HG03354 (cell line): ENCODE measurements around the gene SLC15A4.
A peak's percentile ranks its signal among the peaks of the same experiment; 100 is the strongest.

Source experiments
- ATAC-seq: cut with Tn5 transposase; IDR thresholded peaks from one replicate; pipeline ENCODE4 v1.9.1; 2021; ENCODE audit warnings: mild to moderate bottlenecking; ENCODE audit not compliant: unreplicated experiment, poor library complexity, severe bottlenecking

SLC15A4 gene

DNA sequence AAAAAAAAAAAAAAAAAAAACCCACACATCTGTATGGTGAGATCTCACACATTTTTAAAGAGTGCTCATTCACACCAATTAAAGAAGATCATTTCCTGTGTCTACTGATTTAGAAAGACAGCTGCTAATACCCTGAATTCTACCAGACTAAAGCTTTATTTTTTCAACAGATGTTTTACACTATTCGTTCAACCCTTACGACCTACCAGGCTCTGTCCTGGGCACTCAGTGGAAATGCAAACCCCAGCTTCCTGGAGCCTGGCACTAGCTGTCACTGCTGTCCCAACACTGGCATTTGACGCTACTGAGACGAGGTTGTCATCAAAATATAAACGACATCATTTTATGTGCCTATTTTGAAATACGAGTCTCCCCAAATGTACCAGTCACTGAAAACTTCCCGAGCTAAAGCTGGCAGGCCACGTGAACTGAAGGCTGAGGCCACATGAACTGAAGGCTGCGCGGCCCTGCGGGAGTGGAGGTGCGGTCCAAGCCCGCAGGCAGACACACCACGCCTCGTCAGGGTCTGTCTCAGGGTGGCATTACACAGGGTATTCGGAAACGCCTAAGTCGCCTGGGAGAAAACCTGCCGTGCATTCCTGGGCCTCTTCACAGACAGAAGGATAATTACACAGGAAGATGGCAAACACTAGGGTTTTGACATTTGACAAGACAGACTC lies 27.2 kb downstream of the SLC15A4 start:
- no peak for ATAC-seq

GRCh38 chr12:128795530-128796361 lies 28.0 kb downstream of the SLC15A4 start:
- ATAC-seq: no peak

DNA sequence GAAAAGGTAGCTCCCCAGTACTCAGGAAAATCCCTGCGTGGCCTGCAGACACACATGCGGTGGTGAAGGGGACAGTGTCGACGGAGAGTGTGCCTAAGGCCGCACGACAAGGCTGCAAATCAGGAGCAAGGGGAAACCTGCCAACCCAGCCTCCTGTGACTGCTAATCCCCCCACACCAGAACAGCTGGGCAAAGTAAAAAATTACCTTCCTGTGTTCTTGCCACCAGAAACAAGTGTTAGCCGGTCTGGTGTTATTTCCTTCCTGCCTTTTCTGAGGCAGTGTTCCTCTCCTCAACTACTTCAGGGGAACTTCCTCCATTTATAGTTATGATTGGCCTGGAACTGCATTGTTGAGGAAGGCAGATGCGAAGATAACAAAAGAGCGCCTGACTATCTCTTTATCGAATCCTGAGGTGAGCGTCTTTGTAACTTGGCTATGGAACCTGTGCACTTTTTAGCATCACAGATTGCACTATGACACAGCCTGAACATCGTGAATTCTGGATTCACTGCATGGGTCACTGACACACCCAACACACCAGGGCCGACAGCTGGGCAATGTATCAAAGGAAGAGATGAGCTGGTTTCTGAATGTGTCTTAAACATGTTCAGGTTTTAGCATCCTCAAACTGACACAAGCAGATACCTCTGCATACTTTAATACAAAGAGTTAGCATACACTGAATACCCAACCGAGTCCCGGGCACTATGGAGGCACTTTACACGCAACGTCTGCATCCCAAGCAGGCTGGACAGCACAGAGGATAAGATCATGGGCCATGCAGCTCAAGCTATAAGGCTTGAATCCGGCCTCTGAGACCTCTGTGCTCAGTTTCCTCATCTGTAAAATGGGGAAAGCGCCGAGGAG lies 28.9 kb downstream of the SLC15A4 start:
- peak; percentile 47 for ATAC-seq

DNA sequence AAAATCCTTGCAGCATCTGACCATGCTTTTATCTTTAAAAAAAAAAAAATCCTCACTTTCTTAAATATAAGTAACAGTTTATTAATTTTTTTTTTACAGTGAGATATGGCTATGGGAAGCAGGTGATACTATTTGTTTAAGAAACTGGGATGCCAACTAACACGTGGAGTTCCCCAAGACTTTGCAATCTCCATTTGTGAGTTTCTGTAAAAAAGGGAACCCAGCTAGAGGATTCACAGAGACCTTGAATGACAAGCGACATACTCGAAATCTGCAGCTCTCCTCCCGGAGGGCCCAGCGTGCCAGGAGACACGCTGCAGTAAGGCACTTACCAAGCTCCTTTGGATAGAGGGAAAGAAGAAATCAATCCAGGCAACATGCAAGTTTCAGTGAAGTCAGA lies 30.1 kb downstream of the SLC15A4 start:
- no peak for ATAC-seq

GRCh38 chr12:128792881-128793280 lies 30.9 kb downstream of the SLC15A4 start:
- ATAC-seq: no peak

GRCh38 chr12:128792398-128792797 lies 31.4 kb downstream of the SLC15A4 start:
- ATAC-seq: no peak

DNA sequence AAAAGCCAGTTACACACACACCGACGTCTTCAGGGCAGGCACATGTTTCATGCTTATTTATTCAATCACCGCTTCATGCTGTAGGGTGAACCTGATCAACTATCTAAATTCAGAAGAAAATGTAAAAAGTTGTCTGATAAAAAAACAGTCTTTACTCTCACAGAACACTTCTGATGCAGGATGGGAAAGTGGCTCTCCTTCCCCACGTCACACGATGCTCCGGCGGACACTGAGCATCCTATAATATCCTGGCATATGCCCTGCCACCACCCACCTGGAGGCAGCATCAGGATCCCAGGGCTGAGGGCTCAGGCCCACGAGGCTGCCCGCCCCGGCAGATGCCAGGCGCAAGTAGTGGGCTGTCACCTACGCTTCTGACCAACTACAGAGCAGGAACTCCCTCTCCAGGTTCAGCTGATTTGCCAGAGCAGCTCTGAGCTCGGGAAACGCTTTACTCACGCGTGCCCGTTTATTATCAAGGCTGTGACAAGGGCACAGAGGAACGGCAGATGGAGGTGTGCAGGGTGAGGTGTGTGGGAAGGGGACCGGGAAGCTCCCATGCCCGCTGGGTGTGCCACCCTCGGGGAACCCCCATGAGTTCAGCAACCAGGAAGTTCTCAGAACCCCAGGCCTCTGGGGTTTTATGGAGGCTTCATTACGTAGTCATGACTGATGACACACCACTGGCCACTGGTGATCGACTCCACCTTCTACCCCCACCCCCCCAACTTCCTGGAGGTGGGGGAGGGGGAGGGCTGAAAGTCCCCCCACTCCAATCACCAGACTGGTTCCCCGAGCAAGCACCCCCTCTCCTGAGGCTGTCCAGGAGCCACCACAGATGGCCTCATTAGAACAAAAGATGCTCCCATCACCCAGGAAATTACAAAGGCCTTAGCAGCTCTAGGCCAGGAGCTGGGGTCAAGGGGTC lies 32.1 kb downstream of the SLC15A4 start:
- no peak for ATAC-seq

GRCh38 chr12:128790653-128791373 lies 32.9 kb downstream of the SLC15A4 start:
- no peak for ATAC-seq

GRCh38 chr12:128790221-128790620 lies 33.5 kb downstream of the SLC15A4 start:
- no peak for ATAC-seq

DNA sequence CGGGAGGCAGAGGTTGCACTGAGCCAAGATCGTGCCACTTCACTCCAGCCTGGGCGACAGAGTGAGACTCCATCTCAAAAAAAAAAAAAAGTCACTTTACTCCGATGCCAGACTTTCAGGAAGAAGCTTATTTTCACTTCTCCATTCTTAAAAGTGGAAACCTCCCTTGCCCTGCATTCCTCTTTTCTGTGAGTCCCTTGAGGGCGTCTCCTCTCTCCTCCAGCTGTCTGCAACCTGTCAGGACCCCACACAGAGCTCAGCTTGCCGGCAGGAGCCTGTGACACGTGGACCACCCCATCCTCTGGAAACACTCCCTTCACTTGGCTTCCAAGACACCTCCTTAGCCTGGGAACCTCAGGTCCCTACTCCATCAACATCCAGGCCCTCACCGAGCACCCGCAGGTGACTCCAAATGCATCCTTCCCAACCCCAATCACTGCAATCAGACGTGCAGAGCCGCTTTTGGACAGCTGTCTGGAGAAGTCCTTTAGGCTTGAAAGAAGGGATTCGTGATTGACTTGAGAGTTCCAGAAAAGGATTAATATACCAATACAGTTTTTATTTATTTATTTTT lies 34.3 kb downstream of the SLC15A4 start:
- ATAC-seq: no peak

DNA sequence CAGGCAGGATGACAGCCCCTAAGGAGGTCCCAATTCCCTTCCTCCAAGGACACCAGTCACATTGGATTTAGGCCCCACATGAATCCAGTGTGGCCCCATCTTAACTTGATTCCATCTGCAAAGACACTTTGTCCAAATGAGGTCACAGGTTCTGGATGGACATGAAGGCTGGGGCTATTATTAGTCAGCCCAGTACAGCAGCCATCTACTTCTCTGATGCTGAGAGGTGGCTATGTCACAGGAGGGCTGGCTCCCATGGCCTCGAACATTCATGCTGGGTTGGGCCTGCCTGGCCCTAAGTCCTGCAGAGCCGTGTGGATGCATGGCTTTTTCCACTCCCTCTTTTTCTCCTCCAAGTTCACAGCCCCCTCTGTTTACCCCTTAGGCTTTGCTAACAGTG lies 35.9 kb downstream of the SLC15A4 start:
- no peak for ATAC-seq

DNA sequence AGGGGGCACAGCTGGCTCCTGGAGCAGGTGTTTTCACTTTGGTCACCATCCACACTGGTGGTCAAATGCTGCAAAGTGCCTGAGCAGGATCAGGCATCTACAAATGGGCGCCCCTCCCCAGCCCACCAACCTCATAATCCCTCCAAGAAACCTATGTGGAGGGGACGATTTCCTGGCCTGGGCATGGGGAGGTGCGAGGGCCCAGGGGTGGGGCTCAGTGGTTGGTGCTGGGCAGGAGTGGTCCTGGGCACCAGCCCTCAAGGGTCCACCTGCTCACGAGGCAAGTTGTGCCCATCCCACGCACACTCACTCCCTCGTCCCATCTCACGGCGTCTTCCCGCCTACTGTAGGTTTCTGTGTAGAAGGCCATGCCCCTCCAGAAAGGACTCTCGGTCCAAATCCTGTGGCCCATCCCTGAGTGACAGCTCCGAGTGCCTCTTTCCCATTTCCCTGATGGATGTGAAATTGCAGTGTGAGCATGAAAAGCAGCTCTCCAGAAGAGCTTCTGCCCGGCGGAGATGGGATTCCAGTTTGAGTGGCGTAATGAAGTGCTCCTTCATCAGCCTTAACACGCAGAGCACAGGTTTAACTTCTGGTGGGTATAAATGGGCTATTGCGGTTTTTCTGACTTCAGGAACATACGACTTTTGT lies 36.9 kb downstream of the SLC15A4 start:
- ATAC-seq: no peak

DNA sequence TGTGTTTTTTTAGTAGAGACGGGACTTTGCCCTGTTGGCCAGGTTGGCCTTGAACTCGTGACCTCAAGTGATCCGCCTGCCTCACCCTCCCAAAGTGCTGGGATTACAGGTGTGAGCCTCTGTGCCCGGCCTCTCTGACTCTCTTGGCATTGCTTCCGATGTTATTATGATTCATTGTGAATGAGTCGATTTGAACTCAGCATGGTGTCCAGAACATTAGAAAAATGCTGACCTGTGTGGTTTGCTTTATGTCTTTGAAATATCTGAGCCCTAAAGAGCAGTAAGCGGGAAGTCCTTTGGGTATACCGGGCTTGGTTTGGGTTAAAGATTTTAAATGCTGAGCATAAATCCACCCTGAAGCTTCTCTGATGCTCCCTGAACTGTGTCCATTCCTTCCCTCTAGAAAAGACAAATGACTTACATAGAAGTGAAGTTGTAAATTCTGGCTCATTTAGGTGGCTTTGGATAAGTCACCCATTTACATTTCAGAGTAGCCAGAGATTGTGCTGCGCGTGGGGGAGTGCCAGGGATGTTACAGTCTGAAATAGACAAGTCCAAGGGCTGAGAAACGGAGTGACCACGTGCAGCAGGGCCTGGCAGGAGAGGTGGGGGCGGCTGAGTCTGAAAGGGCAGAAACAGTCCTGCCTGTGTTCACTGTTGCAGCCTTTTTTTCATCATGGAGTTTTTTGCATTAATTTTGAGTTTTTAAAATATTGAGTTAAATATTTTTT lies 39.6 kb downstream of the SLC15A4 start:
- ATAC-seq: no peak

- ATAC-seq: peak; percentile 68
These were observed 40.6 kb downstream of the SLC15A4 start for GRCh38 chr12:128783129-128783574.

GRCh38 chr12:128779901-128780300 lies 43.9 kb downstream of the SLC15A4 start:
- no peak for ATAC-seq

DNA sequence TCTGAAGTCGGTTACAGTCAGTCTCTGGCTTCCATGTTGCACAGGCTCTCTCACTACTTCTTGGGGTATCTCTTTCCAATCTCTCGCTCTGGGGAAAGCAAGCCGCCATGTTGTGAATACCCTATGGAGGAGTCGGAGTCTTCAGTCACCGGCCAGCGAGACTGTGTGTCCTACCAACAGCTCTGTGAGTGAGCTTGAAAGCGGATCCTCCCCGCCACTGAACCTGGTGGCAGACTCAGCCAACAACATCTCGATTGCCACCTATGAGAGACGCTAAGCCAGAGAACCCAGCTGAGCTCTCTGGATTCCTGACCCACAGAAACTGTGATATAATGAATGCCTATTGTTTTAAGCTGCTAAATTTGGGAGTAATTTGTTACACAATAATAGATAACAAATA lies 51.5 kb downstream of the SLC15A4 start:
- no peak for ATAC-seq

DNA sequence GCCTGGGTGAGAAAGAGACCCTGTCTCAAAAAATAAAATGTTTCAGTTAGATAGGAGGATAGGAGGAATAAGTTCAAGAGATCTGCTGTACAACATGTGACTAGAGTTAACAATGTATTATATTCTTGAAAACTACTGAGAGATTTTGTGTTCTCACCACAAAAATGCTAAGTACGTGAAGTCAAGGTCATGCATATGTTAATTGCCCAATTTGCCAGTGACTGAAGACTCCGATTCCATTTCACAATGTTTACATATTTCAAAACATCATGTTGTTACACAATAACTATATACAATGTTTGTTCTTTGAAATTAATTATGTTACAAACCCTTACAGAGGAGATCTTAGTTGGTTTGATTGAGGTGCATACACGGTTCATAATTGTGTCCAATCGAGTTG lies 52.1 kb downstream of the SLC15A4 start:
- no peak for ATAC-seq
